ENCODE data around the gene CYP4F2. TPM values are rescaled to one million over a fixed set of nuclear protein-coding genes. Genes with fewer than 3 reads are reported as not detected.

CYP4F2 gene
- total and polyA plus RNA-seq, 2 of the 8 experiments (the other 6 are each of a cell fraction or from before 2014, with no cell fraction given): not detected

GRCh38 chr19:15922021-15922420, 24.1 kb upstream of the CYP4F2 start:
- Histone ChIP-seq H3K4me3 (ENCODE audit: extremely low read depth in 1 of 4, insufficient read depth in 2 of 4, low read depth in 3 of 4, low read length in 4 of 4) (no peak overlapping the region), H3K23me2 (ENCODE audit: low read depth, low read length) (no peaks in the 10 kb centered on the region; the same call in 1 of the 2 replicates), H3K23ac (ENCODE audit: insufficient read length) (no peak overlapping the region), H3K4me1 (replicated peaks in 1 of 4; ENCODE audit: control insufficient read depth in 3 of 4, insufficient read depth in 4 of 4, low read length in 3 of 4) (no peaks in the 10 kb centered on the region), H2BK12ac (ENCODE audit: low read depth, low read length) (no peak overlapping the region), H2AK5ac (ENCODE audit: low read depth, low read length) (no peak overlapping the region), H3K9me3 (ENCODE audit: insufficient read depth in 2 of 2, low read depth in 1 of 2, low read length in 1 of 2) (peaks cover 61 to 86% of the 10 kb centered on the region in 2 experiments), H2AFZ (ENCODE audit: low read length) (no peak overlapping the region), H3K4ac (replicated peaks; ENCODE audit: insufficient read length, low read depth, low read length) (no peak overlapping the region), H3K79me1 (ENCODE audit: low read depth, low read length) (no peaks in the 10 kb centered on the region), H3K27ac (ENCODE audit: low read depth, low read length) (no peak overlapping the region), H4K5ac (ENCODE audit: insufficient read length, low read depth, low read length) (no peak overlapping the region), H4K91ac (replicated peaks; ENCODE audit: insufficient read length, low read length) (no peak overlapping the region), H4K8ac (ENCODE audit: extremely low read depth, insufficient read depth, low read length) (no peak overlapping the region), H3K27me3 (replicated peaks in 1 of 4; ENCODE audit: control insufficient read depth in 3 of 4, extremely low read depth in 1 of 4, insufficient read depth in 3 of 4, low read length in 3 of 4) (no peaks in the 10 kb centered on the region), H3K9ac (replicated peaks in 1 of 4; ENCODE audit: extremely low read depth in 1 of 4, low read depth in 3 of 4, low read length in 3 of 4) (no peak overlapping the region), H3K14ac (ENCODE audit: insufficient read length) (no peak overlapping the region), H3K18ac (ENCODE audit: extremely low read depth, low read length) (no peak overlapping the region), H3K36me3 (ENCODE audit: control insufficient read depth in 2 of 4, insufficient read depth in 4 of 4, low read length in 3 of 4) (no peaks in the 10 kb centered on the region), H4K20me1 (replicated peaks in 1 of 2; ENCODE audit: control insufficient read depth in 1 of 2, insufficient read depth in 2 of 2, low read length in 2 of 2) (no peaks in the 10 kb centered on the region), H2BK20ac (ENCODE audit: low read length) (no peak overlapping the region), H3K79me2 (ENCODE audit: control insufficient read depth in 1 of 2, insufficient read depth in 2 of 2, low read length in 2 of 2) (no peaks in the 10 kb centered on the region), H2BK15ac (ENCODE audit: low read length) (no peak overlapping the region), H3K56ac (replicated peaks; ENCODE audit: insufficient read length, low read depth, low read length) (no peak overlapping the region), H2BK5ac (ENCODE audit: low read depth, low read length) (no peak overlapping the region), H3K4me2 (ENCODE audit: insufficient read depth in 1 of 2, low read depth in 2 of 2, low read length in 2 of 2) (no peak overlapping the region), H2BK120ac (replicated peaks; ENCODE audit: low read depth, low read length) (no peak overlapping the region)
- FAIRE-seq: no peak
- CTCF ChIA-PET (ENCODE audit: partially characterized antibody): no interaction called here
- POLR2A ChIA-PET (ENCODE audit: partially characterized antibody): no interaction called here
- TF ChIP-seq SP2 (IDR thresholded peaks at IDR 0.05; ENCODE audit: low read length): no peak
- no peak for TF ChIP-seq GTF2F1 (IDR thresholded peaks at IDR 0.05; ENCODE audit: borderline replicate concordance, low read depth, low read length)
- TF ChIP-seq SIN3A (conservative IDR thresholded peaks at IDR 0.05 in 1 of 2, IDR thresholded peaks at IDR 0.05 in 1 of 2; ENCODE audit: low read depth in 1 of 2, low read length in 2 of 2): no peak
- no peak for TF ChIP-seq KDM1A (IDR thresholded peaks at IDR 0.05; ENCODE audit: borderline replicate concordance, low read length)
- TF ChIP-seq TCF12 (IDR thresholded peaks at IDR 0.05; ENCODE audit: low read depth, low read length): no peak
- TF ChIP-seq HDAC6 (IDR thresholded peaks at IDR 0.05; ENCODE audit: low read depth, low read length): no peak
- no peak for TF ChIP-seq TEAD4 (IDR thresholded peaks at IDR 0.05; ENCODE audit: low read depth, low read length)
- no peak for DNase-seq (ENCODE audit: low read depth in 1 of 2, low spot score in 2 of 2)
- WGBS, 2 experiments (ENCODE audit: extremely low coverage in 1 of 2, insufficient coverage in 1 of 2, insufficient read length in 1 of 2, insufficient replicate concordance in 2 of 2, low coverage in 1 of 2, low lambda C conversion rate in 2 of 2, missing lambda C conversion rate in 1 of 2): 61% methylated on average over 4 of the region's 4 CpGs; no CpG with 5 or more reads in 1 of the 2 experiments

Measured in H1 (cell line).